Measurements from ENCODE around the gene MAP2K7.

MAP2K7 gene

GRCh38 chr19:7867092-7867844, 36.4 kb upstream of the MAP2K7 start:
- DNase-seq: no peak

- no peak for DNase-seq
Measured at GRCh38 chr19:7868326-7868670, 35.4 kb upstream of the MAP2K7 start.

GRCh38 chr19:7868671-7869452, 34.8 kb upstream of the MAP2K7 start:
- DNase-seq: peak; percentile 90

- peak; percentile 87 for DNase-seq
Measured at GRCh38 chr19:7869453-7869909, 34.2 kb upstream of the MAP2K7 start.

GRCh38 chr19:7869910-7870511, 33.7 kb upstream of the MAP2K7 start:
- peak; percentile 84 for DNase-seq

GRCh38 chr19:7870571-7871436, 32.9 kb upstream of the MAP2K7 start:
- peak; percentile 84 for DNase-seq

- peak; percentile 99 for DNase-seq
Measured at GRCh38 chr19:7871437-7872305, 32.0 kb upstream of the MAP2K7 start.

GRCh38 chr19:7872306-7873204, 31.1 kb upstream of the MAP2K7 start:
- no peak for DNase-seq

- no peak for DNase-seq
Measured at GRCh38 chr19:7873304-7874075, 30.2 kb upstream of the MAP2K7 start.

- DNase-seq: peak; percentile 85
Measured at GRCh38 chr19:7874076-7874896, 29.4 kb upstream of the MAP2K7 start, which contains the start of gene PRR36. Gene PRR36, minus strand, starts transcription at chr19:7874390. Its CDS starts 701 bp downstream, at chr19:7873689.

GRCh38 chr19:7874897-7875273, 28.8 kb upstream of the MAP2K7 start:
- DNase-seq: no peak

GRCh38 chr19:7877249-7877836, 26.3 kb upstream of the MAP2K7 start:
- no peak for DNase-seq

- no peak for DNase-seq
Measured at GRCh38 chr19:7879111-7879807, 24.4 kb upstream of the MAP2K7 start.

- no peak for DNase-seq
Measured at GRCh38 chr19:7879836-7880235, 23.8 kb upstream of the MAP2K7 start.

GRCh38 chr19:7881910-7882309, 21.8 kb upstream of the MAP2K7 start:
- no peak for DNase-seq

- no peak for DNase-seq
Measured at GRCh38 chr19:7883105-7883504, 20.6 kb upstream of the MAP2K7 start.

- peak; percentile 50 for DNase-seq
Measured at GRCh38 chr19:7883796-7884570, 19.7 kb upstream of the MAP2K7 start.

Data from islet precursor cell (in vitro differentiated cells).